Measurements from ENCODE around the gene PRKG1.
"Not testable (repeated sequence)": the region's sequence is repeated elsewhere in the genome, so short reads cannot be mapped to it uniquely, and the experiment has no call there.

The PRKG1 gene

DNA sequence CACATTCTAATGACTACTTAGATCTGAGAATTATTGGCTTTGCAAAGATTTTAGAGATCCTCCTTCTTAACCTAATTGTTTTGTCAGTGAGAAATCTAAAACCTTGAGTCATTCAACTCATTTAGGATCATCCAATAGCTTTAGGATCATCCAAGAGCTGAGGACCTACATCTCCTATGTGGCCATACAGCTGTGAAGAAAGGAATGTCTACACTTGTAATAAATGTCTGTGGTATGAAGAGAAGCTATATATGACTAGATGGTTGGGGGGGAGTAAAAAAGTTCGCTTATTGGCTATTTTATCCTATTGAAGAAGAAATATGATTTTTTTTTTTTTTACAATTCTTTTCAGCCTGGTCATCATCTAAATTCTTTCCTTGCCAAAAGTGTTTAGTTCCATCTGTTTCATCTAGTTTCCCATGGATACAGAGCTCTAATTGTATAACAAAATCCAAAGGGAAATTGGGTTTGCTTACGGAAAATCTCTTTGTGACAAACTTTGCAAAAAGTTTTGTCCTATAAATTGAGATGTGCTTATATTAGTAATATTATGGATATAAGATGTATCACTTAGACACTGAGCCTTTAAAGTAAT is 196.7 kb downstream of the PRKG1 start:
- no peak for DNase-seq (ENCODE audit: low read depth in 2 of 2)

DNA sequence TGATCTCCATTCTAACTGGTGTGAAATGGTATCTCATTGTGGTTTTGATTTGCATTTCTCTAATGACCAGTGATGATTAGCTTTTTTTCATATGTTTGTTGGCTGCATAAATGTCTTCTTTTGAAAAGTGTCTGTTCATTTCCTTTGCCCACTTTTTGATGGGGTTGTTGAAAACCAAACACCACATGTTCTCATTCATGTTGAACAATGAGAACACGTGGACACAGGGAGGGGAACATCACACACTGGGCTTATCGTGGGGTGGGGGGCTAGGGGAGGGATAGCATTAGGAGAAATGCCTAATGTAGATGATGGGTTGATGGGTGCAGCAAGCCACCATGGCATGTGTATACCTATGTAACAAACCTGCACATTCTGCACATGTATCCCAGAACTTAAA is 197.8 kb downstream of the PRKG1 start:
- not testable (repeated sequence) for DNase-seq (ENCODE audit: low read depth in 2 of 2)

DNA sequence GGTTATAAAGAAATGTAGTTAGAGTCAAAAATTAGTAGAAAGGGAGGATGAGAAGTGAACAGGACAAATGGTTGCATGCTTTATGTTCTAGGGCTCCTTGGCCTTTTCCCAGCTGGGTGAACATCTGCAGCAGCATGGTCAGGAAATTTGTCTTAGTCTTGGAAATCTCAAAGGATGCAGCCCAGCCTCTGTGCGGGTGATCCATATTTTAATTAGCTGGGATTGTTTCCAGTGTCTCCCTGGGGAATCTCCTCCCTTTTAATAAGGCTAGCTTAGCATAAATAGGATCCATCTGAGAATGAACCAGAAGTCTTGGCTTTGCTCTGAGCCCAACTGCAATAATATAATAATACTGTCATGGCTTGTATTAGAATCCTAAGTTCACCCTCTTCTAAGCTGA is 198.3 kb downstream of the PRKG1 start:
- DNase-seq (ENCODE audit: low read depth in 2 of 2) = no peak

DNA sequence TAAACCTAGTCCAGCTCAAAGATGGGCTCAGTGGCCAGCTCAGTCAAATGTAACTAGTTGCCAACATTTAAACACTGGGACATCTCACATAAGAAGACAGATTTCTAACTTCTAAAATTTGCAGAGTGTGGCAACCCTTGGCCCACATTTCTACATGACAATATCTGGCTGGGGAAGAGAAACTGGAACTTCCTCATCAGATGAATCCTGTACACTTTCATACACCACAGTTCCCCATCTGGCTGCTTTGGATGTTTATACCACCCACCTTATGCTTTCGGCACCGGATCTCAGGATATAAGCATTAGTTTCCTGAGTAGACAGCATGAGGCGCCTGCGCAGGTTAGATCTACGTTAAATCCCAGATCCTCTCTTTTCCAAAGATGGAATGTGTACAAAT is 199.3 kb downstream of the PRKG1 start:
- no peak for DNase-seq (ENCODE audit: low read depth in 2 of 2)

DNA sequence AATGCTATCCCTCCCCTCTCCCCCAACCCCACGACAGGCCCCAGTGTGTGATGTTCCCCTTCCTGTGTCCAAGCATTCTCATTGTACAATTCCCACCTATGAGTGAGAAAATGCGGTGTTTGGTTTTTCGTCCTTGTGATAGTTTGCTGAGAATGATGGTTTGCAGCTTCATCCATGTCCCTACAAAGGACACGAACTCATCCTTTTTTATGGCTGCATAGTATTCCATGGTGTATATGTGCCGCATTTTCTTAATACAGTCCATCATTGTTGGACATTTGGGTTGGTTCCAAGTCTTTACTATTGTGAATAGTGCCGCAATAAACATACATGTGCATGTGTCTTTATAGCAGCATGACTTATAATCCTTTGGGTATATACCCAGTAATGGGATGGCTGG is 201.8 kb downstream of the PRKG1 start:
- not testable (repeated sequence) for DNase-seq (ENCODE audit: low read depth in 2 of 2)

DNA sequence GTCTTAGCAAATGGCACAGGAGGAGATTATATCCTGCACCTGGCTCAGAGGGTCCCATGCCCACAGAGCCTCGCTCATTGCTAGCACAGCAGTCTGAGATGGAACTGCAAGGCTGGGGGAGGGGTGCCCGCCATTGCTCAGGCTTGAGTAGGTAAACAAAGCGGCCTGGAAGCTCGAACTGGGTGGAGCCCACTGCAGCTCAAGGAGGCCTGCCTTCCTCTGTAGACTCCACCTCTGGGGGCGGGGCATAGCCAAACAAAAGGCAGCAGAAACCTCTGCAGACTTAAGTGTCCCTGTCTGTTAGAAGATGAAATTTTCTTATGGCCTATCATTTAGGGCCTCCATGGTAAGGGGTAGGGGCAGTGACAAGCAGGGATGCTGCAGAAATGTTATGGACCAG is 207.1 kb downstream of the PRKG1 start:
- DNase-seq (ENCODE audit: low read depth in 2 of 2) = not testable (repeated sequence)

DNA sequence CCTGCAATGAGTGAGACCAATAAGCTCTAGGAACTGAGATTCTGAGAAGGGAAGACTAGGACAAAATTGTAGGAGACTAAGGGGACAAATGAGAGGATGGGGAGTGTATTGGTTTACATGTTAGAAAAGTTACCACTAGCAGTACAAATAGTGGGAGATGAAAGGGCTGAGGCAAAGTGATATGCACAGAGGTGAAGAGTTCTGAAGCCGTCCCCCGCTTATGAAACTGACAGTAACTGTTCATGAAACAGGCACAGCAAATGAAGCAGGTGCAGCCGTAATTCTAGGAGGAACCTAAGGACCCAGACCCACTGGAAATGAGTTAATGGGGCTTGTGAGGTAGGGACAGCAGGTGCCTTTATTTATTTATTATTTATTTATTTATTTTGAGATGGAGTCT is 211.3 kb downstream of the PRKG1 start:
- DNase-seq (ENCODE audit: low read depth in 2 of 2) = no peak

DNA sequence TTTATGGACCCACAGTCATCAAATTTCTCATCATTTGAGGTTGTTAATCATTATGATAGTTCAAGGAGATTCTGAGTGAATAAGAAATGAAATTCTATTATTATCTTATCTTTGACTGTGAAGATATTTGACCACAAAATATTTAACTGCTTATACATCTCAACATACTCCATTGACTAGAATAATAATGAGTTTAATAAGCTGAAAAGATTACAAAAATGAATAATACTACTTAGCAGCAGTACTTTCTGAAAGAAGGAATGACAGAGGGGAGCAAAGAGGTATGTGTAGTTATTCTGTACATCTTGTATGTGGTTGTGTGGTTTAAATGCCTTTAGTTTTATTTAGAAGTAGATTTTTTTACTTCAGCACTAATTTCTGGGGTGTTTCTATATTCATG is 214.2 kb downstream of the PRKG1 start:
- no peak for DNase-seq (ENCODE audit: low read depth in 2 of 2)

DNA sequence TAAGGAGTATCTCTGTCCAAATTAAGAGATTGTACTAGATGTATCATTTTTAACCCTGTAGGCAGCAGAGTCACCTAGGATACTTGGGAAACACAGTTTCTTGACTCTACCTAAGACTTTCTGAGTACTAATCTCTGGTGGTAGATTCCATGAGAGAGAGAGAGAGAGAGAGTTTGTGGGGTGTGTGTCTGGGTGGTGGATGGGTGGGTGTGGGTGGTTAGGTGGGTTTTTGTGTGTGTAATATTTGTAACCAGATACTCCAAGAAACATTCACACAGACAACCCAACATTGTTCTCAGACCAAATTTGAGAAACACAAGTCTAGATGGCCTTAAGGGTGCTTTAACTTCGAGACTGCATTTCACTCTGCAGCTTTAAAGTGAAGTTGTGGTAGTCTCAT is 215.2 kb downstream of the PRKG1 start:
- no peak for DNase-seq (ENCODE audit: low read depth in 2 of 2)

DNA sequence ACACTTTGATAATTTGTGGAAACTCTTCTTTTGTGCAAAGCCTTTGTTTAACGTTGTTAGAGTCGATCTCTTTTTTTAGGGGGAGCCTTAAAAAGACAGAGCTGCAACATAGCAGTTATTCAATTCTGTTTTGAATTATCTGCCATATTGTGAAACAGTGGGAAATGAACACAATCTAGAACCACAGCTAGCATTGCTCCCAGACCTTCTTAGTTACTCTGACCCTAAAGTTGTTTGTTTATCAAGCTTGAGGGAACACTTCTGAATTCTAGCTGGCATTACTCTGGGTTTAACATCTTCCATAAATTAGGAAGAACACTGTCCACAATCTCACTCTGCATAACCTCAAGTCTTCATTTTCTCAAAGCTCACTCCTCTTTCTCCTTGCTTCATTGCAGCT is 217.7 kb downstream of the PRKG1 start:
- DNase-seq (ENCODE audit: low read depth in 2 of 2) = no peak

DNA sequence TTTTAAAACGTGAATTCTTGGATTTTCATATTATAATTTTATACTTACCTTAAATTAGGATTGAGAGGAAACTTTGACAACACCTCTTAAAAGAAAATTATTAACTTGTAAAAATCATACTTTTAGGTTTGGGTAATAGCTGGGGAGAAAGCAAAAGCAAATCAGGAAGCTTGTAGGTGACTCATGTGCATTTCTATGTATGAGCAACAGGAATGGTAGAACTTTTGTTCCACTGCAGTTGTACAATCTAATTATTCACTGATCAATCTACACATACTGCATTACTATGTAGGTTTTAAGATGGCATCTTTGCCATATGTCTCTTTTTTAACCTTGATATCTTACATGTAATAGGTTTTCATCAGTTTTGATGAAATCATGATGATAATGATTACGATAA is 223.2 kb downstream of the PRKG1 start:
- DNase-seq (ENCODE audit: low read depth in 2 of 2) = no peak

DNA sequence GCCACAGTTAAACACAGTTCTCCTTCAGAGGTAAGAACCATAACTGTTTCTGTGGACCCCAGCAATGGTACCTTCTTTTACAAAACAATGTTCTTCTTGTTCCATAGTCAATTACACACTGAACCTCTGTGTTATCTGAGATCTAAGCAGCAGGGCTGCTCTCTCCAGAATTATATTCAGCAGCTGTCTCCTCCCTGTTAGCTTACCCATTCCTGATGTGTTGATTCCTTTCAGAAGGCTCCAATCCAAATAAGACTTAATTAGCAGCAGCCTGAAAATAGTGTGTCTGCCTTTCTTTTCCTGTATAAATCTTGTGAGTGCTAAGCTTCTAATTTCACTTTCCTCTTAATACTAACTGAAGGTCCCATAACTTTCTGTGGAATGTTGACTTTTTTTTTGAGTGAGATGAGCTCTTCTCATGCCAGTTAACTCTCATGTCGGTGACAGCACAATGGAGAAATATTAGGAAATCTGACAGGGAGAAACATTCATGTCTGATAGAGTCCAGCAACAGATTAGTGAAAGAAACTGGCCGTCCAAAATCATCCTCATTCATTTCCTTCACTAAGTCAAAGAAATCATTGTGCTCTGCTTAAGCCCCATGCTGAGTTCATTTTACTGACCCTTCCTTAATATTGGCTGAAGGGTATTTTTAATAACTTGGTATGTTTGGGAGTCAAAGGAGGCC is 226.5 kb downstream of the PRKG1 start:
- no peak for DNase-seq (ENCODE audit: low read depth in 2 of 2)

DNA sequence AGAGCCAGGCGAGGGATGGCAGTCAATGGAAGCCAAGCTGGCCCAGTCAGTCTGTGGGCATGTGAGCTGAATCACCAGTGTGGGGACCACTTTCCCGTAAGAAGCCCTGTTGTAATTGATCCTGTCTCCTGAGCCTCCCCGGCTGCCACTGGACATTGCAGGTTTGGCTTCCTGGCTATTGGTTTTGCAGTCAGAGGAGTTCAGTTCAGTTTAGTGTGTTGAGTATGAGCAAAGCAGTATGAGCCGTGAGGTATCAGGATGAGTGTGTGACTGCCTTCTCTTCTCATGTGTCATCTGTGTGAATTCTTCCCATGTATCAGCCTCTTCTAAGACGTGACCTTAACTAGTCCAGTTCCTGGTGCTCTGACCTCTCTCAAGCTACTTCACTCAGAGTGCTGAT is 227.4 kb downstream of the PRKG1 start:
- no peak for DNase-seq (ENCODE audit: low read depth in 2 of 2)

DNA sequence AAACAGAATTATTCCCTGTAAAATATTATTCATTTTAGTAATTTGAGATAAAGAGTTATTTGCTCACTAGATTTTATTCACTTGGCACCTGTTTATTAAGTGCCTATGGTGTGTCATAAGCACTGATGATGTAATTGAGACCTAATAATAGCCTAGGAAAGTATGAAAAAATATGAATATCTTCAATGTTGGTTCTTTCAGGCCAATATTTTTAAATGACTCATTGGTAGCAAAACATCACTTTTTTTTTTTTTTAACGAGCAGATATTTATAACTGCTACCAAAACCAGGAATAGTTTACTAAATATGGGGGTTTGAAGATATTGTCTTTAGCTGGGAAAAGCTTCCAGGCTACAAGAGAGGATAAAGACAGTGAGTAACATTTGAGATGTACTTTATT is 228.0 kb downstream of the PRKG1 start:
- no peak for DNase-seq (ENCODE audit: low read depth in 2 of 2)

DNA sequence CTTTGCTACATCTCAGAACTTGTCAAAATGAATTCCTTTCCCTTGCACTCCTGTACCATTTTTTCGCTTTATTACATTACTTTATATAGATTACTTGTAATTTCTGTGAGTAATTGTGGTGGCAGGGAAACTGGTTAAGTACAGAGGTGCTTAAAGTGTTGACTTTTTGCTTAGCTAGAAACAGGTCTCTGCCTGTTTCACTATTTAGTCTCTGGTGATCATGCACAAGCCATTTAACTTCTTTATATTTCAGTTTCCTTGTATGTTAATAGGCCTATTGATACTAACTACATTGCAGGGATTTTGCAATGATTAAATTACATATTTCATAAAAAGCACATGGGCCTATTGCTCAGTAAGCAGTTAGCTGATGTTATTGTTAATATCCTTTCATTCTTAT is 233.8 kb downstream of the PRKG1 start:
- DNase-seq (ENCODE audit: low read depth in 2 of 2) = no peak

DNA sequence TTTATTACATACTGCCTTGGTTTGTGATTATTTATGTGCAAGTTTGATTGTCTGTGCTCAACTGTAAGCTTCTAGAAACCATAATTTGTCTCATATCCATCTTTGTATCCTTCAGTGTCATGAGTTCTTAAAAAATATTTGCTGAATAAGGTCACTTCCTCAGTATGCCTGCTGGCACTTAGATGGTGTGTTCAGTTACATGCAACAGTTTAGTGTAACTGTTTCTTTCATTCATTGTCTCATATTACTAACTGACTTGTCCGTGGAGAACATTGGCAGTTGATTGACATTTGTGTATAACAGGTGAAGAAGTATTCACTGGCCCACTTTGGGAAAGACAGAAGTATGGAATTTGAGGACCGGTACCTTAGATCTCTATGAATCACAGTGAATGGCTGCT is 236.9 kb downstream of the PRKG1 start:
- no peak for DNase-seq (ENCODE audit: low read depth in 2 of 2)

DNA sequence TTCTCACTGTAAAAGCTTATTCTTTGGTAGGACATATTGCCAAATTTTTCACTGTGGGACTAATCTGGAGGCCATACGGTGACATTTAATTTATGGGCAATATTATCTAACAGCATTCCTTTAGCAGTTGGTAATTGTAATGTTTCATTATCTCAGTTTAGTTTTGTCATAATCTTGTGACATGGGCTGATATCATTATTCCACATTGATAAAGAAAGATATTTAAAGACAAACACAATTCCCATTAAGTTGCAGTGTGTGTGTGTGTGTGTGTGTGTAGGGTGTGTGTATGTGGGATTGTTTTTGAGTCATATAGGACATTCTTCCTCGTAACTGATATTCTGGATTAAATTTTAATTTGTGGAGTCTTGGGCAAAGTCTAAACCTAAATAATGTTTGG is 238.5 kb downstream of the PRKG1 start:
- DNase-seq (ENCODE audit: low read depth in 2 of 2) = no peak

DNA sequence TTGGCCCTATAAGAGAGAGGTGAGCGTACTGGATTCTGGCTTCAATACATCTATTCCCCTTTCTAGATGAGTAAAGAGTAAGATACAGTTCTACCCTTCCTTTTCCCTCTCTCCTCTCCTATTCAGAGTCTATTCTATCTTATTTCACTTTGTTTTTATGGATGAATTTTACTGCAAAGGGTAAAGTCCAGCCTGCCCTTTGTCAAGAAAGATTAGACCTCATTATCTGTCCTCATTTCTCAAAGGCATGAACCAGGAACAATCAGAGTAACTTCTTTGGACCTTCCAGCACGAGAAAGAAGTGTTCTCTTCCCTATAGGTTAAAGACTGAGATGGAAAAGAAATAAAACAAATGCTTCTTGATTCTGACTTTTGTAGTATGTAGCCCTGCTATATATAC is 239.0 kb downstream of the PRKG1 start:
- DNase-seq (ENCODE audit: low read depth in 2 of 2) = no peak

DNA sequence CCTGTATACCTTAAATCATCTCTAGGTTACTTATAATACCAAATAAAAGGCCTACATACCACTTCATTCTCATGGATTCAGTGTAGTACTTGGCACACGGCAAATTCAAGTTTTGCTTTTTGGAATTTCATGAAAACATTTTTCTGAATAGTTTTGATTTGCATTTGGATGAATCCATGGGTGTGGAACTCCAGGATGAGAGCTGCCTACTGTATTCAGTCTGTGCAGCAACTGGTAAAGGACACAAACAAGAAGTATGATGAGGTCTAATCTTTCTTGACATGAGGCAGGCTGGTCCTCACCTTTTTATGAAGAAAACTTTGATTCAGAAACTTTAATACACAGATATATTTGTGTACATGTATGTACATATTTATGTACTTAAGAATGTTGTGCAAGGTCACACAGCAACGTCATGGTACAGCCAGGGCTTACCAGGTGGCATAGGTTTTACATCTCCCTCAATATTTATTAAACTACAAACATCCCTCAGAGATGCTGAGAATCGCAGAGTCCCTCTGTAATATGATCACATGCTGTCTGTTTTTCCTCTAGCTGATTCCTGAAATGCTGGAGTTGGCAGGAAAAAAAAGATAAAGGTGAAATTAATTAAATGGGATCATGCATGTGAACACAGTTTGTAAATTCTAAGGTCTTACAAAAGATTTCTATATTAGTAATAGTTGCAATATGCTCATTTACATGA is 239.6 kb downstream of the PRKG1 start:
- DNase-seq (ENCODE audit: low read depth in 2 of 2) = no peak

DNA sequence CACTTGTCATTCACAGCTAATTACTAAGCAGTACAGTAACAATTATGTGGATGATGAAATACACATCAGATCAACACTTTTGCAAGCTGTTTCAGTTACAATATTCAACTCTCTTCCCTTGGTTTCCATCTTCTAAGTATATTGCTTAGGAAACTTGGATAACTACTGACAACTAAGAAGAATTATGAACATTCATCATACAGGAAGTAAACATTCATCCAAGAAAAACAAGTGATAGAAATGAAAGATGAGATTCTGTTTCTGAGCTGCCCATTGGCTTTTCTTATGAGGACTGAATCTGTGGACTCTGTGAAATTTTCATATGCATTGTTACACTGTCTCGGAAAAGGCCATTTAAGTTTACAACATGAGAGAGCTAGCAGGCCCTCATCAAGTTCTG is 240.2 kb downstream of the PRKG1 start:
- DNase-seq (ENCODE audit: low read depth in 2 of 2) = no peak

DNA sequence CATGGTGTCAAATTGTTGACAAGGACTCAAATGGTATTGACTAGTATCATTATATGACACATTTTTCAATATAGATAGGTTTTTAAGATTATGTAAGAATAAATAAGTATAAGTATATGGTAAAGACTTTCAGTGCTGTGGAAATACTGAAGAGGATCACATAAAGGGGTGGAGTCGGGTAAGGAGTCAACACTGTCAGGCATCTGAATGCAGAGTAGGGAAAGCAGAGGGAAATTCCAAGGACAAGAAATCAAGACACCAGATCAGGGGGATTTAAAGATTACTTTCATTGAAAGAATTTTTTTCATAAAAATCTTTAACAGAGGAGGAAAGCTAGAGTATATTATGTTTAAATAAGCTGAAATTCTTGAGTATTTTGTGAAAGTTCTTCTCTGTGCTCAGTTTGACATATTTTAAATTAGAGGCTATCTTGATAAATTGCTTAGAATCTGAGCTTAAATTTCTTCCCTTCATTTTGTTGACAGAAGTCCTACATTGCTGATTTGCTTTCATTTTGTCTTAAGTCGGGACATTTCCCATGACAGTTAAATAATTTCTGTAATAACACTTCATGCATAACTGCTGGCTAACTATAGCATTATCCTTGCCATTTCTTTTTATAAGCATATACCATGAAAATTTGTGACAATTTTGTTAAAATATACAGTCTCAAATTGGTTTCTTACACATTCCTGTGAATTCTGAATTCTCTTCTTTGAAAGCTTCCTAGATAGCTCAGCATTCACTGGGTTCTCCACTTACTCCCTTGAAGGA is 244.3 kb downstream of the PRKG1 start:
- DNase-seq (ENCODE audit: low read depth in 2 of 2) = no peak

DNA sequence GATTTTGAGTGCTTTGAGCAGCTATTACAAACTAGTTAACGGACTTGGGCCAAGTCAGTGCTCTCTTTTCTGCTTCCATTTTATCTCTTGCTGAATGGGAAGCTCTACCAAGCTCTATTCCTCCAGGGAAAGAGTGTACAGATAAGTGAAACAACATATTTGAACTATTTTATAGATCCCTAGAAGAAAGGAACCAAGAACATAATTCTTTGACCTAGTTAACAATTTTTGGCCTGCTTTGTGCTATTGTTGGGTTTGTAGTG is 244.8 kb downstream of the PRKG1 start:
- DNase-seq (ENCODE audit: low read depth in 2 of 2) = no peak

DNA sequence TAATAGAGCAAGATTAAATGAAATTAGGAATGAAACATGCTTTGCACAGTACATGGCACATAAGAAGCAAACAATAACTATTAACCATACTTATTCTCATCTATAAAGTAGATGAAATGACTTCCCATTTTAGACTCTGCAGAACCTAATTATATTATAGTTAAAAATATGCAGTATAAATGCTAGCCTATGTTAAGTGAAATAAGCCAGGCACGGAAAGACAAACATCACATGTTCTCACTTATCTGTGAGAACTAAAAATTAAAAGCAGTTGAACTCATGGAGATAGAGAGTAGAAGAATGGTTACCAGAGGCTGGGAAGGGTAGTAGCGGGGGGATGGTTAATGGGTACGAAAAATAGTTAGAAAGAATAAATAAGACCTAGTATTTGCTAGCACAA is 247.0 kb downstream of the PRKG1 start:
- no peak for DNase-seq (ENCODE audit: low read depth in 2 of 2)

All from stimulated activated CD4-positive, alpha-beta T cell treated with anti-CD3 and anti-CD28 coated beads, Interleukin-15, amount 100 ng/mL, for 48 hours (primary cell).